Myometrial cell (primary cell): Measurements from ENCODE around the gene CSNK1G1. TPM values are rescaled to one million over a fixed set of nuclear protein-coding genes. Genes with fewer than 3 reads are reported as not detected.

ENCODE experiments used
- total RNA-seq: library from RNA; depleted of rRNA; stranded (reverse); fragments of >200 nt; gene quantifications from 2 replicates; pipeline ENCODE4 v1.2.3, GENCODE V29; 2015

CSNK1G1 gene
- 8.6 and 13.5 TPM in 2 replicates for total RNA-seq

DNA sequence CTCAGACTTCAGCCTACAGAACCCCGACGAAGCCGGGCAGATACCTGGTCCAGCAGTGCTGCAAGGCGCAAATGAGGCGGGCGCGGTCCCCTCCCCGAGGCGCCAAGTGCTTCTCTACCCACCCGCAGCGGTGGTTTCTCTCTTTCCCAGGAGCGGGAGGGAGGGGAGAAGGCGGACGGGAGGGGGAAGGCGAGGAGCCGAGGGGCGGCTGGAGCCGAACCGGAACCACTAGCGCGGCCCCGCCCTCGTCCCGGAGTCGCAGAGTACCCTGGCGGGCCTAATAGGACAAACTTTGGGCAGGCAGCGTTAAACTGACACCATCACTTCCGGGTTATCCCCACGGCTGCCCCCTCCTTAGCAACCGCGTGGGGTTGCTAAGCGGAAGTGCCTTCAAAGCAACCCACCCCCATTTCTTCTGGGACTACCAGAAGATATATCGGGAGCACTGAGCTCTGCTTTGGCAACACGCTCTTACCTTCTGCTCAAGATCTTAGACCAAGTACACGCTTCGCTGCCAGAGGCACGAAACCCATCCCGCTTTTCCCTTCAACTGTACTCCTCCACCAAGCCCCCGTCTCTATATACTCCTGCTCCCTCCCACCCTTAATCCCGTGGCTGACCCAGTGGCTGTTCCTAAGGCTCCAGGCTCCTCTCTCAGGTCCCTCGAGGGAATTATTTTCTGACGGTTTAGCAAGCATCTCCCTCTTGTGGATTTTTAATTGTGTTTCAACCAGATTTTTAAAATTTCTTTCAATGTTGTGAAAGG lies at the start of gene CSNK1G1:
TSS of gene CSNK1G1 (minus strand) at position 230 of the 766 bp plus-strand sequence. CDS start 55,674 bp downstream, outside the sequence.

DNA sequence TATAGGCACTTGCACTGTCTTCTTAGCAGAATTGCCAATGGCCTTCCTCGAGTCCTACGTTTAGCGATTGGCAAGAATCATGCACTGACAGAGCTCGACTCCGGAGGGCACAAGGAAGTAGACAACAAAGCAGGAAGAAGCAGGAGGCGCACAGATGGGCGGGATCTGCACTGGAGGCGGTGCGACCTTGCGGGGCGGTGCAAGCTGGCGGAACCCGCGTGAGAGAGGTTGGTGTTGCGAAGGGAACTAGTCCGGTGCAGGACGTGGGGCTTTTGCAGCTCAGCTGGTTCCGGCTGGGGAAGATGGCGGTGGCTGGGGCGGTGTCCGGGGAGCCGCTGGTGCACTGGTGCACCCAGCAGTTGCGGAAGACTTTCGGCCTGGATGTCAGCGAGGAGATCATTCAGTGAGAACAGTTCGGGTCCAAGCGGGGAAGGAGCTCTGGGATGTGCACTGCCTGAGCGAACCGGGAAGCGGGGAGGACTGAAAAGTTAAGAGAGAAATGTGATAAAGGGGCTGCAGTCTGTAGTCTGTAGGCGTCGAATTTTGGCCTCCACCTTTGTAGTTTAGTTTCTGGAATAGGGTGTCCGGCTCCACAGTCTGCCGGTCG lies 31.7 kb upstream of the CSNK1G1 start, which contains the start of gene TRIP4:
TSS of gene TRIP4 (plus strand) at position 275 of the 607 bp plus-strand sequence. CDS start at position 303, 28 bp downstream.

DNA sequence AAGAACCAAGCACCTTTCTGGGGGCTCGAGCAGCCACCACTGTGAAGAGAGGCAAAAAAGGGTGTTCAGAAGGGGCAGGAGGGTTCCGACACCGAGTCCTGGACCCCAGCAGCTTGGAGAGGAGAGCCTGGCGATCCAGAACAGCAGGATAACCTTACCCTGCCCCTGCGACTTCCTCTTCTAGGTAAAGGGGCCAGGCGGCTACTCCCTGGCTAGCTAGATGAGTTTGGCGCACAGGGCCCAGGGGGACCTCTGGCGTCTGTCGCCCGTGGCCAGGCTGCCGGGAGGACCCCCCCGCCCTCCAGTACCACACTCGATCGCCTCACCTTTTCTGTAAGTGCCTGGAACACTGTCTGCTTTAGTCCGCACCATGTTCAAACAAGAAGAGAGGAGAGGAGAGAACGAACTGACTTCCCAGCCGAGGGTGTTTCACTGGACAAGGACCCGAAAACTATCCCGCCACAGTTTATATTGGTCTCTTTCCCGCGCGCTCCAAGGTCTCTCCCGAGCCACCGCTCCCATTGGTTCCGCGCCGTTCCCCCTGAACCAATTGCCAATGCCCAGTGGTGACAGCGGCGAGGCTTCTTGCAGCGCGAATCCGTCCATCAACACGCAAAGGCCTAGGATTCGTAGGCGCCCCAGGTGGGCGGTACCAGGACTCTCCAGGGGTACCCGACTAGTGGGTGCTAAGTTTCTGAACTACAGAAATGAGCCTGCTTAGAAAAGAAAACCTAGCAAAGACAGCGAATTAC lies 25.2 kb upstream of the CSNK1G1 start, which contains the start of gene PCLAF:
TSS of gene PCLAF (minus strand) at position 442 of the 752 bp plus-strand sequence. CDS start at position 372, 70 bp downstream.

DNA sequence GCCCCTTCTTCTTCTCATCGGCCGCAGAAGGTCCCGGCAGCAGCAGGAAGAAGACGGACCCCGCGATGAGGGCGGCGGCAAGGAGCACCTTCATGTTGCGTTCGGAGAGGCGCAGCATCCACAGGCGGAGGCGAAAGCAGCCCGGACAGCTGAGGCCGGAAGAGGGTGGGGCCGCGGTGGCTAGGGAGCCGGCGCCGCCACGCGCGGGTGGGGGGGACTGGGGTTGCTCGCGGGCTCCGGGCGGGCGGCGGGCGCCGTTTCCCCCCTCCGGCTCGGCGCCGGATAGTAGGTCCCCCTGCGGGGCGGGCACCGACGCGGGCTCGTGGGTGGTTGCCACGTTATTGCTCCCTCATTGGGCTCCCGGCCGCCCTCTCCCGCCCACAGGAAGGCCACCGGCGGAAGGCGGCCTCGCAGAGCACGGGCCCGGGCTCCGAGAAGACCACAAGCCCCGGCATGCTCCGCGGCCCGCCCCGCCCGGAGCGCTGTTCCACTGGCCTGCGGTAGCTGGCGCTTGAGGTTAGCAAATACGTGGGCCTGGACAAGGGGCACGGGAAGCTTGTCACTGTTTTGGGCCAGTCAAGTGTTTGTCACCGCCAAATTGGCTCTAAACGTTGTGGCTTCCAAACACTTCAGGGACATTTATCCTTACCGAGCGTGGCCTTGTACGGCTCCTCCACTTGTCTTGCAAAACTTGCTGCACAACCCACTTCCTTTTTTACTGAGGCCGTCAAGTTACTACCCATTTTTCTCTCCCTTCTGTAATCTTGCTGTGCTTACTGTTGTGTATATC lies 192.9 kb downstream of the CSNK1G1 start, which contains the start of gene PPIB:
TSS of gene PPIB (minus strand) at position 154 of the 790 bp plus-strand sequence. CDS start at position 118, 36 bp downstream.

DNA sequence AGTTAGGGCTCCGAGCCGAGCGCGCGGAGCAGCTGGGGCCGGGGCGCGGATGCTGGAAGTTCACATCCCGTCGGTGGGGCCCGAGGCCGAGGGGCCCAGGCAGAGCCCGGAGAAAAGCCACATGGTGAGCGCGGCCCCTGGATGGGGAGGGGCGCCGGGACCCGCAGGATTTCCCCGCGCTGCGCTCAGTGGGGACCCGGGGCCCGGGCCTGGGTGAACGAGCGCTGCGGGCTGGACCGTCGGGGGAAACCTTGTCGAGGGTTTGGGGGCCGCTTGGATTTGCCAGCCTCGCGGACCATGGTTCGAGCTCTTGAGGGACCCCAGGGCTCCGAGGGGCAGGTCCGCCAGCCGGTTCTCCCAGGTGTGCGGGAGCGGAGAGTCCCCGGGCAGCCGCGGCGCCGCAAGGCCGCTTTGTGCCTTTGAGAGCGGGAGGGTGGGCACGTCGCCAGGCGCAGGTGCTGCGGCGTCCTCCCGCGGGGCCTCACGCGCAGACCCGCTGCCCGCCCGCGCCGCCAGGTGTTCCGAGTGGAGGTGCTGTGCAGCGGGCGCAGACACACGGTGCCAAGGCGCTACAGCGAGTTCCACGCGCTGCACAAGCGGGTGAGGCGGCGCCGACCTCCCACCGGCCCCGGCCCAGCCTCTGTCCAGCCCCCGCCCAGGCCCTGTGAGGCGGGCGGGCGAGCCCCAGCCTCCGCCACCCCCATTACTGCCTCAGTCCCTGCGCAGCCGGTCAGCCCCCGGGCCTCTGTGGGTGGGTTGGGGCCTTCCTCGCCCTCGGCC lies 204.1 kb downstream of the CSNK1G1 start, which contains the start of gene SNX22:
TSS of gene SNX22 (plus strand) at position 5 of the 780 bp plus-strand sequence. CDS start at position 50, 45 bp downstream.

Other genes with a start within 250 kb of the CSNK1G1 start
- 0.18 TPM in 1 of 2 replicates, not detected in the other for gene SNX22, start 204.4 kb downstream of the CSNK1G1 start, total RNA-seq
- 1,028 and 1,120 TPM in 2 replicates for gene PPIB, start 193.2 kb downstream of the CSNK1G1 start, total RNA-seq
- gene PCLAF, start 25.3 kb upstream of the CSNK1G1 start, total RNA-seq: 62.9 and 71.2 TPM in 2 replicates
- 5.8 and 8.9 TPM in 2 replicates for gene TRIP4, start 31.7 kb upstream of the CSNK1G1 start, total RNA-seq
- 10.1 and 11.5 TPM in 2 replicates for gene ZNF609, start 104.4 kb upstream of the CSNK1G1 start, total RNA-seq